ENCODE results near the gene VPS13D. TPM values are rescaled to one million over a fixed set of nuclear protein-coding genes. Genes with fewer than 3 reads are reported as not detected.

Gene VPS13D
- total RNA-seq, 1 experiment from 2014 or later = 33.1 TPM

DNA sequence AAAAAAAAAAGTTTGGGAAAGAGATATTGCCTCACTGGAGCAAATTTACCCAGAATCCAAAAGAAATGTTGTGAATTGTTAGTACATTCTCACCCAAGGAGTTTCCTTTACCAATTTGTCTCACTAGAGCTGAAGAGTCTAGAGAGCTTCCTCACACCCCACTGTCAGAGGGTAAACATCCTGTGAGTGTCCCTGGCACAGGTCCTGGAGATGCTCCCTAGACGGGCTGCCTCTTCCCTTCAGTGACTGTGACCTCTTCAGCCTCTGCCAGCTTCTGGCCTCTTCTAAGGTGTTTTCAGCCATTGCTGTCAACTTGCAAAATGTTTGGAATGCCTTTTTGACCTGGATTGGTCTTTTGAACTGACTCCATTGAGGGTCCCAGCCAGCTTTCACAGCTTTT, 228.7 kb downstream of the VPS13D start:
- H3K9me3 ChIP-seq (ENCODE audit: control insufficient read depth, insufficient read depth, low read depth, low read length) = no peaks in the 10 kb centered on the region
- BruUV-seq (replicated peaks) = no TSS peak
- H3K4me1 ChIP-seq (ENCODE audit: control insufficient read depth, insufficient read depth, low read length) = peaks cover 27% of the 10 kb centered on the region
- no peaks in the 10 kb centered on the region for H3K27me3 ChIP-seq (ENCODE audit: control insufficient read depth, insufficient read depth, low read length)
- no peak overlapping the region for H3K4me3 ChIP-seq (ENCODE audit: low read depth in 2 of 2, low read length in 2 of 2)
- TF ChIP-seq SIN3A (IDR thresholded peaks at IDR 0.05; ENCODE audit: borderline replicate concordance, insufficient read depth, low read depth, low read length) (no peak), POLR2AphosphoS5 (IDR thresholded peaks at IDR 0.05; ENCODE audit: low read depth, low read length) (no peak), TCF7L2 (IDR thresholded peaks at IDR 0.05; ENCODE audit: low read depth, low read length) (no peak), REST (IDR thresholded peaks at IDR 0.05; ENCODE audit: insufficient read depth in 1 of 2, low read depth in 2 of 2, low read length in 1 of 2) (no peak)
- TF ChIP-seq, protein P1, sequence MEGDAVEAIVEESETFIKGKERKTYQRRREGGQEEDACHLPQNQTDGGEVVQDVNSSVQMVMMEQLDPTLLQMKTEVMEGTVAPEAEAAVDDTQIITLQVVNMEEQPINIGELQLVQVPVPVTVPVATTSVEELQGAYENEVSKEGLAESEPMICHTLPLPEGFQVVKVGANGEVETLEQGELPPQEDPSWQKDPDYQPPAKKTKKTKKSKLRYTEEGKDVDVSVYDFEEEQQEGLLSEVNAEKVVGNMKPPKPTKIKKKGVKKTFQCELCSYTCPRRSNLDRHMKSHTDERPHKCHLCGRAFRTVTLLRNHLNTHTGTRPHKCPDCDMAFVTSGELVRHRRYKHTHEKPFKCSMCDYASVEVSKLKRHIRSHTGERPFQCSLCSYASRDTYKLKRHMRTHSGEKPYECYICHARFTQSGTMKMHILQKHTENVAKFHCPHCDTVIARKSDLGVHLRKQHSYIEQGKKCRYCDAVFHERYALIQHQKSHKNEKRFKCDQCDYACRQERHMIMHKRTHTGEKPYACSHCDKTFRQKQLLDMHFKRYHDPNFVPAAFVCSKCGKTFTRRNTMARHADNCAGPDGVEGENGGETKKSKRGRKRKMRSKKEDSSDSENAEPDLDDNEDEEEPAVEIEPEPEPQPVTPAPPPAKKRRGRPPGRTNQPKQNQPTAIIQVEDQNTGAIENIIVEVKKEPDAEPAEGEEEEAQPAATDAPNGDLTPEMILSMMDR (IDR thresholded peaks at IDR 0.05) = no peak
- in situ Hi-C loops (cut with HindIII; ENCODE audit: low pct_unique_long_range_greater_than_20kb, low sequenced_read_pairs) (no loop called here), intact Hi-C loops (cut with micrococcal nuclease; ENCODE audit: unreplicated experiment) (no loop called here)
- peak overlapping the region; percentile 32; the same call in 1 of the 2 replicates for H3K27ac ChIP-seq (ENCODE audit: low read length)
- DNase-seq (ENCODE audit: low read depth, low spot score) (no peak), ATAC-seq (no peak)
- ChIA-PET POLR2A (no interaction called here), CTCF (no interaction called here)
- no peaks in the 10 kb centered on the region for H3K36me3 ChIP-seq (ENCODE audit: control insufficient read depth, insufficient read depth, low read length)

DNA sequence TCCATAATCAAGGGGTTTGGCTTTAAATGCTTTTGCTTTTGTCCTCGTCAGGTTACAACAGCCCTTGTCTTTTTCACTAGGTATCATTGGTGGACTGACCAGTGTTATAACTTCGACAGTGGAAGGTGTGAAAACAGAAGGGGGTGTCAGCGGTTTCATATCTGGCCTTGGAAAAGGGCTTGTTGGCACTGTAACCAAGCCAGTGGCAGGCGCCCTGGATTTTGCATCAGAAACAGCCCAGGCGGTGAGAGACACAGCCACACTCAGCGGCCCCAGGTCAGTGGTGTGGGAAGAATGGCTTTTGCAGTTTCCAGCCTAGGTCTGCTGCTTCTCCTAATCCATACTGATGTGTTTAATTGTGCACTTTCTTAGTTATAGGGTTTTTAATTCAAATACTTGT, 230.3 kb downstream of the VPS13D start:
- Histone ChIP-seq H3K36me3 (ENCODE audit: control insufficient read depth, insufficient read depth, low read length) (no peaks in the 10 kb centered on the region), H3K27me3 (ENCODE audit: control insufficient read depth, insufficient read depth, low read length) (no peaks in the 10 kb centered on the region), H3K27ac (ENCODE audit: low read length) (peak overlapping the region; percentile 62; the same call in 1 of the 2 replicates), H3K4me1 (ENCODE audit: control insufficient read depth, insufficient read depth, low read length) (peaks cover 17% of the 10 kb centered on the region), H3K4me3 (ENCODE audit: low read depth in 2 of 2, low read length in 2 of 2) (no peak overlapping the region), H3K9me3 (ENCODE audit: control insufficient read depth, insufficient read depth, low read depth, low read length) (no peaks in the 10 kb centered on the region)
- CTCF ChIA-PET = no interaction called here
- POLR2A ChIA-PET = no interaction called here
- intact Hi-C loops (cut with micrococcal nuclease; ENCODE audit: unreplicated experiment) = no loop called here
- DNase-seq (ENCODE audit: low read depth, low spot score) (no peak), ATAC-seq (no peak)
- in situ Hi-C loops (cut with HindIII; ENCODE audit: low pct_unique_long_range_greater_than_20kb, low sequenced_read_pairs) = no loop called here
- TF ChIP-seq SIN3A (IDR thresholded peaks at IDR 0.05; ENCODE audit: borderline replicate concordance, insufficient read depth, low read depth, low read length) (no peak), POLR2AphosphoS5 (IDR thresholded peaks at IDR 0.05; ENCODE audit: low read depth, low read length) (no peak), REST (IDR thresholded peaks at IDR 0.05; ENCODE audit: insufficient read depth in 1 of 2, low read depth in 2 of 2, low read length in 1 of 2) (no peak), TCF7L2 (IDR thresholded peaks at IDR 0.05; ENCODE audit: low read depth, low read length) (no peak)
- TF ChIP-seq, protein P1 (IDR thresholded peaks at IDR 0.05) = no peak
- no TSS peak for BruUV-seq (replicated peaks)

All from Panc1 (cell line).